HG02571 (cell line): ENCODE data around the gene OOSP2.
"Not testable (repeated sequence)": the region's sequence is repeated elsewhere in the genome, so short reads cannot be mapped to it uniquely, and the experiment has no call there.

Source experiments
- ATAC-seq: cut with Tn5 transposase; IDR thresholded peaks from one replicate; pipeline ENCODE4 v1.9.1; 2021; ENCODE audit warnings: mild to moderate bottlenecking, moderate library complexity; ENCODE audit not compliant: unreplicated experiment

OOSP2 gene, protein sequence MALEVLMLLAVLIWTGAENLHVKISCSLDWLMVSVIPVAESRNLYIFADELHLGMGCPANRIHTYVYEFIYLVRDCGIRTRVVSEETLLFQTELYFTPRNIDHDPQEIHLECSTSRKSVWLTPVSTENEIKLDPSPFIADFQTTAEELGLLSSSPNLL

GRCh38 chr11:60040109-60040508 lies at the start of gene OOSP2:
Gene OOSP2 (plus strand): TSS chr11:60040409. CDS start chr11:60040460, 51 bp downstream.
- no peak for ATAC-seq

DNA sequence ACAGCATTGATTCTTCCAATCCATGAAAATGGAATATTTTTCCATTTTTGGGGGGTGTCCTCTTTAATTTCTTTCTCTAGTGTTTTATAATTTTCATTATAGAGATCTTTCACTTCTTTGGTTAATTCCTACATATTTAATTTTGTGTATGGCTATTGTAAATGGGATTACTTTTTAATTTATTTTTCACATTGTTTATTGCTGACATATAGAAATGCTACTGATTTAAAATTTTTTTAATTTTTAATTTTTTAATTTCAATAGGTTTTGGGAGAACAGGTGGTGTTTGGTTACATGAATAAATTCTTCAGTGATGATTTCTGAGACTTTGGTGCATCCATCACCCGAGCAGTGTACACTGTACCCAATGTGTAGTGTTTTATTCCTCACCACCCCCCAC lies 49.8 kb upstream of the OOSP2 start:
- no peak for ATAC-seq

DNA sequence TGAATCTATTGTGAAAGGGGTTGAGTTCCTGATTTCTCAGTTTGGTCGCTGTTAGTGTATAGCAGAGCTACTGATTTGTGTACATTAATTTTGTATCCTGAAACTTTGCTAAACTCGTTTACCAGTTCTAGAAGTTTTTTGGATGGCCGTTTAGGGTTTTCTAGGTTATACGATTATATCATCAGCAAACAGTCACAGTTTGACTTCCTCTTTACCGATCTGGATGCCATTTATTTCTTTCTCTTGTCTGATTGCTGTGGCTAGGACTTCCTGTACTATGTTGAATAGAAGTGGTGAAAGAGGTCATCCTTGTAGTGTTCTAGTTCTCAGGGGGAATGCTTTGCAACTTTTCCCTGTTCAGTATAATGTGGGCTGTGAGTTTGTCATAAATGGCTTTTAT lies 47.8 kb upstream of the OOSP2 start:
- ATAC-seq: no peak

DNA sequence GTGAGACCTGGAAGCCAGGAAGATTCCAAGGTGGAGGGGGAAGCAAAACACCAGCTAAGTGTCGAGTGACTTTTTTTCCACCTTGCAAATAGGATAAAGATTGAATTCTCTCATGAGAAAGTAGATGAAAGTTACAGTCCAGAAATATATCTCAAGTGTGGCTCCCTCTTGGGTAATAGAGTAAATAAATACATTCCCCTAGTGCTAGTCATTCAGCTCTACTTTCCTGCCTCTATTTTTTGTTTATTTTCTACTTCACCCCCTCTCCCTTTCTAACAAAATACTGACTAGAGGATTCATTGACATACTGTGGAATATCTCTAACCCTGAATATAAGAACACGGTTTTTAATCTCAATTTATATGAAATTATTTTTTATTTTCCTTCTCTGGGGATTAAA lies 42.4 kb upstream of the OOSP2 start:
- no peak for ATAC-seq

DNA sequence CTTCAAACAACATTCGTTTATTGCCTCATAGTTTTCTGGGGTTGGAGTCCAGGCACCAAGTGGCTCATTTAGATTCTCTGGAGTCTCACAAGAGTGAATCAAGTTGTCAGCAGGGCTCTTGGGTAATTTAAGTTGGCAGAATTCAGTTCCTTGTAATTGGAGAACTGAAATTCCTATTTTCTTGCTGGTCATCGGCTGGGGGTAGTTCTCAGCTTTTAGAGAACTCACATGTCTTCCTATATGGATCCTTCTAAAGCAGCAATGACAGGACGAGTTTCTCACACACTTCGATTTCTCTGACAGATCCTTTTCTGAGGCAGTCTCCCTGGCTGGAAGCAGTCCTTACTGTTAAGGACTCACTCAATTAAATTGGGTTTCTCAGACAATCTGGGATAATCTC lies 40.5 kb upstream of the OOSP2 start:
- no peak for ATAC-seq

- ATAC-seq: no peak
These were observed 36.5 kb upstream of the OOSP2 start for GRCh38 chr11:60003729-60004128.

- no peak for ATAC-seq
These were observed 34.8 kb upstream of the OOSP2 start for GRCh38 chr11:60005360-60005759.

DNA sequence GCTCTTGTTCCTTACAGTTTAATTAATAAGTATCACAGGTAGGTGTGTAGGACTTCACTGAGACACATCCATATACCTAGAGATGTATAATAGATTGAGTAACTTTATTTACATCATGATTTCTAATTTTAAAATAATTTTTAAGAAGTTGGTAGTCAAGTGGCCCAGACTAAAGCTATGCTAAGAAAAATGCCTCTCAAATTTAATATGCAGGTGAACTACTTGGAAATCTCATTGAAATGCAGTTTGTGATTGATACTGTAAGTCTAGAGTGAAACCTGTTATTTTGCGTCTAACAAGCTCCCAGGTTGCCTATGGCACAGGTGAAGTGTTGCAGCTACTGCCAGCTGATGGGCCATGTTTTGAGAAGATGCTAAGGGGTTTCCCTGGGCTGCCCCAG lies 23.3 kb upstream of the OOSP2 start, which contains the start of gene OOSP4B:
OOSP4B (plus strand) TSS at position 301 of the 400 bp plus-strand sequence.
- ATAC-seq: no peak

- ATAC-seq: no peak
These were observed 22.2 kb upstream of the OOSP2 start for GRCh38 chr11:60018058-60018457.

DNA sequence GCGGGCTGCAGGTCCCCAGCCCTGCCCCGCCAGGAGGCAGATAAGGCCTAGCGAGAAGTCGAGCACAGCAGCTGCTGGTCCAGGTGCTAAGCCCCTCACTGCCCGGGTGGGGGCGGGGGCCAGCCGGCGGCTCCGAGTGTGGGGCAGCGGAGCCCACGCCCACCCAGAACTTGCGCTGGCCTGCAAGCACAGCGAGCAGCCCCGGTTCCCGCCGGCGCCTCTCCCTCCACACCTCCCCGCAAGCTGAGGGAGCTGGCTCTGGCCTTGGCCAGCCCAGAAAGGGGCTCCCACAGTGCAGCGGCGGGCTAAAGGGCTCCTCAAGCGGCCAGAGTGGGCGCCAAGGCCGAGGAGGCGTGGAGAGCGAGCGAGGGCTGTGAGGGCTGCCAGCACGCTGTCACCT lies 19.8 kb upstream of the OOSP2 start:
- ATAC-seq: not testable (repeated sequence)

GRCh38 chr11:60029015-60029632 lies 11.1 kb upstream of the OOSP2 start:
- ATAC-seq: no peak

DNA sequence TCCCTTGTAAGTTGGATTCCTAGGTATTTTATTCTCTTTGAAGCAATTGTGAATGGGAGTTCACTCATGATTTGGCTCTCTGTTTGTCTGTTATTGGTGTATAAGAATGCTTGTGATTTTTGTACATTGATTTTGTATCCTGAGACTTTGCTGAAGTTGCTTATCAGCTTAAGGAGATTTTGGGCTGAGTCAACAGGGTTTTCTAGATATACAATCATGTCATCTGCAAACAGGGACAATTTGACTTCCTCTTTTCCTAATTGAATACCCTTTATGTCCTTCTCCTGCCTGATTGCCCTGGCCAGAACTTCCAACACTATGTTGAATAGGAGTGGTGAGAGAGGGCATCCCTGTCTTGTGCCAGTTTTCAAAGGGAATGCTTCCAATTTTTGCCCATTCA lies 10.2 kb downstream of the OOSP2 start:
- not testable (repeated sequence) for ATAC-seq

GRCh38 chr11:60050839-60051238 lies 10.6 kb downstream of the OOSP2 start:
- ATAC-seq: not testable (repeated sequence)

DNA sequence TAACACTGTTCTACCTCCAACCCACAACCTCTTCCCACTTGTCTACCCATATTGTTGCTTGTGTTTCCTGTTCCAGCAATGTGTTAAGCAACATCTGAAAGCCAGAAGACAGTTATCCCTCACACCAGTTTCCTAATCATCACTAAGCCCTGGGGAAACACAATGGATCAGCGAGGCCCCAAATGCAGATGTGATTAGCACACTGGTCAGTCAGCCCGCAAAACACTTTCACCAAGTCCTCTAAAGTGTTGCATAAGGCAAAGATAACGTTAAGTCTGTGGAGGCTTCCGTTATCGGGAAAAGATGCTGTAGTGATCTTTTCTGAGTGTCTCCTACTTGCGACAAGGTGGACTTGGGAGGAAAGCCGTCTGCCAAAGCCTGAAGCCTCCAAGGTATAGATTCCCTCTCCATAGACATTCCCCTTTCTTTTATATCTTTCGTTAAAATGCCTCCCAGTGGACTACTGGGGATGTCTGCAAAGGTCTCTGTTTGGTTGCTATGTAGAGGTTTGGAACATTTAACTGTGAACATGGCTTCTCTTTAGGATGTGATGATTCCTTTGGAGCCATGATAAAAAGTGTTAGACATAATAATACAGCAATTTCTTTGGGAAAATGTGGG lies 16.2 kb downstream of the OOSP2 start, which contains the start of gene MS4A3:
MS4A3 (plus strand) TSS at position 317 of the 621 bp plus-strand sequence. CDS start 4,496 bp downstream, outside the sequence.
- ATAC-seq: no peak

- ATAC-seq: no peak
These were observed 18.8 kb downstream of the OOSP2 start for GRCh38 chr11:60059052-60059451.

DNA sequence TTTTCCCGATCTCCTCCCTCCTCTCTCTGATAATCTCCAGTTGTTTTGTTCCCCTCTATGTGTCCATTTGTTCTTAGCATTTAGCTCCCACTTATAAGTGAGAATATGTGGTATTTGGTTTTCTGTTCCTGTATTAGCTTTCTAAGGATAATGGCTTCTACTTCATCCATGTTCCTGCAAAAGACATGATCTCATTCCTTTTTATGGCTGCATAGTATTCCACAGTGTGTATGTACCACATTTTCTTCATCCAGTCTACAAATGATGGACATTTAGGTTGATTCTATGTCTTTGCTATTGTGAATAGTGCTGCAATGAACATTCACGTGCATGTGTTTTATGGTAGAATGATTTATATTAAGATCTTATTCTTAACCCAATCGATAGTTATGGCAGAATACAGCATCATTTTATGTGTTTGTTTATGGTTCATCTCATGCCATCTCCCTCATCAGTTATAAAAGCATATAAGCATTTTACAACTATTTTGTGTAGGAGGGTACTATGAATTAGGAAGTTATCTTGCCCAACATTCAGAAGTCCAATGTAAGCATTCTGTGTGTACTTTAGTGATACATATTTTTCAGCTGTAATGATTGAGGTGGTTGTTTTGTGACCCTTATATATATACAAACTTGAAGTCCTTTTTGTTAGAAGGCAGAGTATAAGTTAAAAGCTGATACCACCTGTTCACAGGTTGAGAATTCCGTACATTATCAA lies 19.5 kb downstream of the OOSP2 start:
- no peak for ATAC-seq

GRCh38 chr11:60064111-60064510 lies 23.9 kb downstream of the OOSP2 start:
- no peak for ATAC-seq

DNA sequence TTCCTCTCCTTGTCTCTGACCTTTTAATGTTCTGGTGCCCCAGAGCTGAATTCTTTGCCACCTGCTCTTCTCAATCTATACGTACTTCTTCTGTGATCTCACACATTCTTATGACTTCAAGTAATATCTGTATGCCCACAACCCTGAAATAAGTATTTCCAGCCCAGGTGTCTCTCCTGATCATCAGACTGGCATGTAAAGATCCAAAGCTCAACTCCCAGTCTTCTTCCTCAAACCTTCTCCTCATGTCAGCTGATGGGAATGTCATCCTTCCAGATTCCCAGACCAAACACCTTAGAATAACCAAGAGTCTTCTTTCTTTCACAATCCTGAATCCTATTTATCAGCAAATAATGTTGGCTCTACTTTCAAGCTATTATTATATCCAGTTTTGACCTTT lies 25.6 kb downstream of the OOSP2 start:
- no peak for ATAC-seq

GRCh38 chr11:60069450-60069849 lies 29.2 kb downstream of the OOSP2 start:
- ATAC-seq: no peak

- ATAC-seq: not testable (repeated sequence)
These were observed 31.4 kb downstream of the OOSP2 start for GRCh38 chr11:60071644-60072043.

- no peak for ATAC-seq
These were observed 37.1 kb downstream of the OOSP2 start for GRCh38 chr11:60077216-60077817.
